Measurements from ENCODE around the gene HOXD8. TPM values are rescaled to one million over a fixed set of nuclear protein-coding genes. Genes with fewer than 3 reads are reported as not detected.

HOXD8 gene
- total RNA-seq, 1 donor from 2014 or later = not detected

GRCh38 chr2:176181551-176181950, 52.0 kb downstream of the HOXD8 start:
- Histone ChIP-seq H3K36me3 (ENCODE audit: insufficient read depth, low read length) (no peaks in the 10 kb centered on the region), H3K27ac (ENCODE audit: low read depth, low read length) (no peak overlapping the region), H3K9ac (ENCODE audit: low read length) (no peak overlapping the region), H3K4me2 (ENCODE audit: low read length) (no peak overlapping the region), H3K4me1 (ENCODE audit: insufficient read depth, low read length) (no peaks in the 10 kb centered on the region), H3K4me3 (ENCODE audit: insufficient read depth, low read depth, low read length) (no peak overlapping the region), H4K20me1 (ENCODE audit: insufficient read depth, low read length) (no peaks in the 10 kb centered on the region), H2AFZ (ENCODE audit: low read depth, low read length) (no peak overlapping the region), H3K27me3 (ENCODE audit: insufficient read depth, low read length) (peaks cover 46% of the 10 kb centered on the region), H3K9me3 (ENCODE audit: insufficient read depth, low read depth, low read length) (no peaks in the 10 kb centered on the region), H3K79me2 (ENCODE audit: insufficient read depth, low read length) (no peaks in the 10 kb centered on the region)
- Mint-ChIP-seq H3K4me3 (ENCODE audit: unreplicated experiment) (no peak overlapping the region), H3K4me1 (ENCODE audit: low read depth, unreplicated experiment) (no peaks in the 10 kb centered on the region), H3K36me3 (ENCODE audit: low read depth, unreplicated experiment) (no peaks in the 10 kb centered on the region), H3K27ac (ENCODE audit: unreplicated experiment) (no peak overlapping the region), H3K9me3 (ENCODE audit: unreplicated experiment) (peaks cover 11% of the 10 kb centered on the region), H3K27me3 (ENCODE audit: low read depth, unreplicated experiment) (peaks cover 92% of the 10 kb centered on the region)
- DNase-seq (ENCODE audit: low read depth) = no peak
- no peak for TF ChIP-seq EZH2 (IDR thresholded peaks at IDR 0.05; ENCODE audit: insufficient read depth, low read length)
- TF ChIP-seq, protein P1, sequence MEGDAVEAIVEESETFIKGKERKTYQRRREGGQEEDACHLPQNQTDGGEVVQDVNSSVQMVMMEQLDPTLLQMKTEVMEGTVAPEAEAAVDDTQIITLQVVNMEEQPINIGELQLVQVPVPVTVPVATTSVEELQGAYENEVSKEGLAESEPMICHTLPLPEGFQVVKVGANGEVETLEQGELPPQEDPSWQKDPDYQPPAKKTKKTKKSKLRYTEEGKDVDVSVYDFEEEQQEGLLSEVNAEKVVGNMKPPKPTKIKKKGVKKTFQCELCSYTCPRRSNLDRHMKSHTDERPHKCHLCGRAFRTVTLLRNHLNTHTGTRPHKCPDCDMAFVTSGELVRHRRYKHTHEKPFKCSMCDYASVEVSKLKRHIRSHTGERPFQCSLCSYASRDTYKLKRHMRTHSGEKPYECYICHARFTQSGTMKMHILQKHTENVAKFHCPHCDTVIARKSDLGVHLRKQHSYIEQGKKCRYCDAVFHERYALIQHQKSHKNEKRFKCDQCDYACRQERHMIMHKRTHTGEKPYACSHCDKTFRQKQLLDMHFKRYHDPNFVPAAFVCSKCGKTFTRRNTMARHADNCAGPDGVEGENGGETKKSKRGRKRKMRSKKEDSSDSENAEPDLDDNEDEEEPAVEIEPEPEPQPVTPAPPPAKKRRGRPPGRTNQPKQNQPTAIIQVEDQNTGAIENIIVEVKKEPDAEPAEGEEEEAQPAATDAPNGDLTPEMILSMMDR (IDR thresholded peaks at IDR 0.05; ENCODE audit: insufficient read depth, low read depth, low read length) = no peak
- no peak for FAIRE-seq

Small RNA genes within 50 kb of the gene (microRNA-seq; reads per million reads assigned to microRNA genes)
- 449 reads per million, percentile 76 among the genes with 10 or more reads in this experiment for gene MIR10B

Other genes with a start within 250 kb of the HOXD8 start
- 34.8 and 42.4 TPM in 2 replicates for gene LNPK, start 127.4 kb upstream of the HOXD8 start, total RNA-seq
- gene EVX2, start 45.7 kb upstream of the HOXD8 start, total RNA-seq = not detected in 2 replicates
- not detected in 2 replicates for gene HOXD13, start 37.0 kb upstream of the HOXD8 start, total RNA-seq
- gene HOXD12, start 29.9 kb upstream of the HOXD8 start, total RNA-seq = not detected in 2 replicates
- not detected in 2 replicates for gene HOXD11, start 22.4 kb upstream of the HOXD8 start, total RNA-seq
- not detected in 2 replicates for gene HOXD10, start 12.9 kb upstream of the HOXD8 start, total RNA-seq
- gene HOXD9, start 7.0 kb upstream of the HOXD8 start, total RNA-seq = not detected in 2 replicates
- gene HOXD4, start 21.8 kb downstream of the HOXD8 start, total RNA-seq = not detected in 2 replicates
- gene HOXD3, start 27.6 kb downstream of the HOXD8 start, total RNA-seq = not detected in 2 replicates
- not detected in 2 replicates for gene HOXD1, start 59.0 kb downstream of the HOXD8 start, total RNA-seq
- gene MTX2, start 139.7 kb downstream of the HOXD8 start, total RNA-seq = 25.2 and 29.0 TPM in 2 replicates